GM19468 (cell line): ENCODE data around the gene ERGIC3.

Source experiments
- ATAC-seq: cut with Tn5 transposase; IDR thresholded peaks from one replicate; pipeline ENCODE4 v1.9.1; 2021; ENCODE audit warnings: mild to moderate bottlenecking, moderate library complexity, moderate number of reproducible peaks; ENCODE audit not compliant: unreplicated experiment; ENCODE audit errors: extremely low read depth

ERGIC3 gene

DNA sequence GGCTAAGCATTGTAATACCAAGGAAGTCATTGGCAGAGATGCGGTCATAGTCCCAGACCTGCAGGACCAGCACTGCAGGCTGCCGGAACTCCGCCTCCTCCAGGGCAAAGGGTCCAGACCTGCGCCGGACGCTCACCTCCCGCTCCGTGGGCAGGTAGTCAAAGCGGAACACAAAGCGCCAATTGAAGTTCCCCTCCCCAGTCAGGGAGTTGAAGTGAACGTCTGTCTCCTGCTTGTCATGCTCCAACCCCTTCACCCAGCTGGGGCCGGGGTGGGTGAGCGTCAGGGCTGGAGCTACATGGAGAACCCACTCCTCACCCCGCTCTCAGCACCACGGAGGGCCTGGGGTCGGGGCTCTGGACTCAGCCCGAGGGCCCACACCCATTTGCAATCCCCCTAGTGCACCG is 18.2 kb downstream of the ERGIC3 start:
- ATAC-seq, result no peak

DNA sequence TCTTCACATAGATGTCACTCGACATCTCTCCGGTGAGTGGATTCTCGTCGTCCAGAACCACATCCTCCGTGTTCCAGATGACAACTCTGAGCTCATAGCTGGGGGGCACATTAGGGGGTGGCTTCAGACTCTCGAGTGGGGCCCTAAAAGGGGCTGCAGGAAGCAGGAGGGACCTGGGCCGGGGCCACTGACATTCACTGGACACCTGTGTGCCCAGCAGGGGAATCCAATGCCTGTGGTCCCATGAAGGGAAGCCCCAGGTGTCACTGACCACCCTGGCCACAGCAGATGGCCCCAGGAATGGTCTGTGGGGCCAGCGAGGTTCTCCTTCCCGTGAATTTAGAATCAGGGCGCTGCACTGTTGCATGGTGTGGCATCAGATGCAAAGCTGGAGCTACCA is 18.7 kb downstream of the ERGIC3 start:
- ATAC-seq, result no peak

DNA sequence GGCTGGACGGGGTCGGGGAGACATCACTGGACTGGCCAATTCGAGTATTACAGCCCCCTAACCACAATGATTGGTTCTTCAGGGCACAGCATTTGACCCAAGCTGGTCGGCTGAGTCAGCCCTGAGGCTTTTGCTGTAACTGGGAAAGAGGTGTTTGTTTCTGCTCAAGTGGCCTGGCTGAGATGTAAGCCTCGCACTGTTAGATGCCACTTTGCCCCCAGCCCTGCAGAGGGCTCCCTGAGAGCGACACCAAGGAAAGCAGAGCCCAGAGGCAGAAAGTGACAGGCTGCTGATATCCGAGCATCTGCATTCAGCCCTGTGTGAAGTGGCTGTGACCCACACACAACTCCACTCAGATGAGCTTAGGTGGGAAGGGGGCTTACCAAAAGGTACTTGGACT is 19.4 kb downstream of the ERGIC3 start:
- ATAC-seq, result no peak

DNA sequence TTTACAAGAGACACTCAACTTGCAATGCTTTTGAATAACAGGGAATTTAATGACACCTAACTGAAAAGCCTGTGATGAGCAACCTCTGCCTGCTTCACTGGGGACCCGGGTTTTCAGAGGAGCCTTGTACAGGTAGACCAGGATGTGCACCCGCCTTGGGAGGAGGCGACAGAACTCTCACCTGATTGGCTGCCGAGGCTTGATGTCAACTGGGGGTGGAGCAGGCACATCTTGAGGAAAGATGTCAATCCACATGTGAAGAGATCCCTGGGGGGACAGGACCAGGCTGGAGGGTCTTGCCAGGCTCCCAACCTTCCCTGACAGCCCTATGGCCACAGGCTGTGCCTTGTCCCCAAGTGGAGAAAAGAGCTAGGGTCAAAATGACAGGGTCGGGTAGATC is 19.8 kb downstream of the ERGIC3 start:
- ATAC-seq, result no peak

DNA sequence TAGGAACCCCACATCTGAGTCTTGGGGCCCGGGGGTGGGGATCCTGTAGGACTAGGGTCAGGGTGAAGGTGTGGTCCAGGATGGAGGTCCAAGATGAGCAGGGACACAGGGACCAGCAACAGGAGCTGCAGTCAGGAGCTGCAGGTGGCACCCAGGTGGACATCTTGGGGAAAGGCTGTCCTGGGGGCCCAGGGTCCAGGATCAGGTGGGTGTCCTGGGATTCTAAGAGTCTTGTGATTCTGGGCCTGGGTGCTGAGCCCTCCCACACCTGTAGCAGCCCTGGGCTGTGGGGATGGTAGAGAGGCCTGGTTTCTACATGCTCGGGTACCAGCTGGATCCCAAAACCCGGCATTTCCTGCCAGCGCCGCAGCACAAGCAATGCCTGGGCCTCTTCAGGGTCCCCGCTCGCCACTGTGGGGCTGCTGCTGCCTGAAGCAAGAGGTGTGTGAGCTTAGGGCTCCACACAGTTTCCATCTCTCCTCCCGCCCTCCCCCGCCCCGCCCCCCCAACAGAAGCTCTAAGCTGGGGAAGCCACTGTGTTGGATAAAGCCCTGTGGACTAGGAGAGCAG is 20.7 kb downstream of the ERGIC3 start:
- no peak for ATAC-seq

DNA sequence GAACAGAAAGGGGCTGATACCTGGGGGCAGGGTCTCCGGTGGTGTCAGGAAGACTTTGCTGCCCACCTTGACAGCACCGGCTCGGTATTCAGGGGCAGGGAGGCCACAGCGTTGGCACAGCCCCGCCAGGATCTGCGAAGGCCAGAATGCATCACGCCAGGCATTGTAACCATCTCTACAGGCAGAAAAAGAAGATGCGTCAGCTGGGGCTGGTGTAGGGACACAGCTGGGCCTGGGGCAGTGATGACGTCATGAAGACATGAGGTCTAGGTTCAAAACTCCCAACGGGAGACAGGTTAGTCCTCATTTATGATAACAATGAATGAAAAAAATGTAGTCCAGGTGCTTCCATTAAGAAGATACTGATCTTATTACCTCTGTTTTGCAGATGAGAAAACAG is 22.0 kb downstream of the ERGIC3 start:
- no peak for ATAC-seq

DNA sequence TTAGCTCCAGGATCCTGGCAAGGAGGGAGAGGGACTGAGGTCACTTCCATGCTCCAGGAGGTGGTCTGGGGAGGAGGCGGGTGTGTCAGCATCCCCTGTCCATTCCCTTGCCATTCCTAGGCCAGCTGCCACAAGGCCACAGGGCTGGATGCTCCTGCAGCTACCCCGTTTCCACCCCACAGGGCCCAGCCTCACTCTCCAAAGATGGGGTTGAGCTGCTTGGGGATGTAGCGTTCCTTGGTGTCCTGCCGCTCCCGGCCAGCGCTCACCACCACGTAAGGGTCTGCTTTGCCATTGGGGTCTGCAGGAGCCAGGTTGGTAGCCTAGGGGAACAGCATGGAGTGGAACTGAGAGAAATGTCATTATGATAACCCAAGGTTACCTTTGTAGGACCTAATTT is 23.0 kb downstream of the ERGIC3 start:
- no peak for ATAC-seq

DNA sequence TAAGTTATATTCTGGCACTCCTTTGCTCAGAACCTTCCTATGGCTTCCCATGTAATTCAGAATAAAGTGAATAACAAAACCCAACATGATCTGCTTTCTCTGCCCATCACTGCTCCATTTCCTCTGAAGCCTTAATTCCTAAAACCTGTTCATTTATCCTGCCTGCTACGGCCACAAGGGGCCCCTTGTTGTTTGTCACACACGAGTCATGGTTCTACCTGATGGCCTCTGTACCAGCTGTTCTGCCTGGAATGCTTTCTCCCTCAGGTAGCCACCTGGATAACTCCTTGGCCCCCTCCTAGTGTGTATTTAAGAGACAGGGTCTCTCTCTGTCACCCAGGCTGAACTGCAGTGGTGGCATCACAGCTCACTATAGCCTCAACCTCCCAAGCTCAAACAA is 26.8 kb downstream of the ERGIC3 start:
- no peak for ATAC-seq

DNA sequence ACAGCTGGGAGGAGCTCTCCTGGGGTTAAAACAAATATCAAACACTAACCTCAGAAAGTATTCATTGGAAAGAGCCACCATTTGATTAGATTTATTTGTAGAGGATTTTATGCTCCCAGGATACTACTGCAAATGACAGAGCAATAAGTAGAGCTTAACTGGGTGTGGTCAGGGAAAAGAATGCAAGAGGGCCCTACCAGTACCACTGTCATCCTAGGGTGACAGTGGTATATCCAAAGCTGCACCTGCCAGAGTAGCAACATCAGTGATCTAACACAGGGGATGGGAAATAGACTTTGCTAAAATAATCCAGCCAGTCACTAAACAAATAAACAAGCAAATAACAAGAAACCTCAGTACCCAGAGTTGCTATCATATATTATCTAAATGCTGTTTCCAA is 29.7 kb downstream of the ERGIC3 start:
- ATAC-seq, result no peak

DNA sequence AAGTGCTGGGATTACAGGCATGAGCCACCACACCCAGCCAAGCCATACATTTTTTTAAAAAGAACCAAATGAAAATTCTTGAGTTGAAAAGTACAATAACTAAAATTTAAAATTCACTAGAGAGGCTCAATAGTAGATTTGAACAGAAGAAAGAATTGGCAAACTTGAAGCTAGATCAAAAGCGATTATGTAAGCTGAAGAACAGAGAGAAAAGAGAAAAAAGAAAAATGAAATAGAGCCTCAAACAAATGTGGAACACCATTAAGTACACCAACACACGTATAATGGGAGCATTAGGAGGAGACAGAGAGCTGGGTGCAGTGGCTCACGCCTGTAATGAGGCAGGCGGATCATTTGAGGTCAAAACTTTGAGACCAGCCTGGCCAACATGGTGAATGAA is 31.0 kb downstream of the ERGIC3 start:
- ATAC-seq, result no peak

DNA sequence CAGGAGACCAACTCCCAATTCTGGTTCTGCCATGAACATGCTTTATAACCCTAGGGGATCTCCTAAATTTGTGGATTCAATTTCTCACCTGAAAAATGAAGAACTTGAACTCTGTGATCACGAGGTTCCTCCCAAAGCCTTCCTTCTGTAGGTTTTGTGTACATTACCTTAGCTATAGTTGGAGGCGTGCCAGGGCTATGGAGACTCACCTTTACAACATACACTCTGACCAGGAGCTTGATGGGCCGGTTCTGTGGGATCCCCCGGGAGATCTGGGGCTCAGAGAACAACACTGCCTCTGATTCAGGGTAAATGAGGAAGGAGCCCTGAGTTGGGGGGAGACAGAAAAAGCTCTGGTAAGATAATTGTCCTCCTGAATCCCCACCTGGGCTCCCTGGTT is 34.1 kb downstream of the ERGIC3 start:
- no peak for ATAC-seq

DNA sequence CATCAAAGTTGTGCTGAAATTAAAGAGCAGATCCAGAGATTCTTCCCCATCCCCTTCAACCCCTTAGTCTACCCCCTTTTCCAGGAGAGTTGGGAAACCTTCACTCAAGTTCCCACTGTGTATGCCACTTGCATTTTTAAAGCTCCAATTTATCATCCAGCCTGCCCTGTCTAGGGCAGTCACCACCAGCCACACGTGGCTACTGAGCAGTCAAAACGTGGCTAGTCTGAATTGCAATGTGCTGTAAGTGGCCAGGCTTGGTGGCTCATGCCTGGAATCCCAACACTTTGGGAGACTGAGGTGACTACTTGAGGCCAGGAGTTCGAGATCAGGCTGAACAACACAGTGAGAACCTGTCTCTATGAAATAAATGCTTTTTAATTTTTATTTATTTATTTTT is 34.9 kb downstream of the ERGIC3 start:
- ATAC-seq, result no peak

DNA sequence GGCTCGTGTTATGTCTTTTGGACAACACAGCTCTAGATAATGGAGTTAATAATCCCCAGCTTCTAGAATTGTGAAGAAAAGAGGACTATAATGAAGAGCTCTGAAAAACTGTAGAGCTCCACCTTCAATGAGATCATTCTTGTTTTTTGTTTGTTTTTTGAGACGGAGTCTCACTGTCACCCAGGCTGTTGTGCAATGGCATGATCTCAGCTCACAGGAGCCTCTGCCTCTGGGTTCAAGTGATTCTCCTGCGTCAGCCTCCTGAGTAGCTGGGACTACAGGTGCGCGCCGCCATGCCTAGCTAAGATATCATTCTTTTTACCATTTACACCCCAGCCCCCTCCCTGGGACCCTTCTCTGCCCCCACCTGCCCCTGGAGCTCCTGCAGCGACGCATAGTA is 36.6 kb downstream of the ERGIC3 start:
- ATAC-seq, result no peak

DNA sequence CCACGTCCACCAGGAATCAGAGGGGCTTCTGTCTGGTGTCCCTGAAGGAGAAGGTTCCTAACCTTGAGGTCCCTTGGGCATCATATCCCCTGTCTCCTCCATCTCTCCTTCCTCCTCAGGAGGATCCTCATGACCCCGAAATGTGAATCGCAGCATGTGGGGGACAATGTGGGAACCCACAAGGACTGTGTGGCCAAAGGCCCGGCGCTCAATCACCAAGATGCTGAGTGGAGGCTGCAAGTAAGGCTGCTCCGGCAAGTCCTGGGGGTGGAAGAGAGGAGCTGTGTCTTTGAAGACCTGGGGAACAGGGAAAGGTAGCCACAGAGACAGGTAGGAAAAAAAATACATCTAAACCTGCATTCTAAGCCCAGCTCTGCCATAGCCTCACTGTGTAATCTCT is 37.3 kb downstream of the ERGIC3 start:
- no peak for ATAC-seq

DNA sequence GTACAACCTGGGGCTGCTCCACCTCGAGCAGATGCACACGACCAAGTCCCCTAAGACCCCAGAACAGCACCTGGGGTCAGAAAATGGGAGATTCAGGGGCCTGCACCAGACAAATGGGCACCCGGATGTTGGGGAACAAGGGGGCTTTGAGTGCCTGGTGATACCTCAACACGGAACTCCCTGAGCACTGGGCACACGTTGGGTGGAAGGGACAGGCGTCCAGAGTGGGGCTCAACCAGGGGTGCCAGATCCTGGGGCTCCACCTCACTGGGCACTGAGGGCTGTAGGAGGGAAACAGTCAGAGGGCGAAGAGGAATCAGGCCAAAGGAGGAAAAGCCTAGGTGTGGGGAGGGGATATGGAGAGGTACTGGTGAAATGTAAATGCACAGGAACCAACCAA is 40.3 kb downstream of the ERGIC3 start:
- no peak for ATAC-seq

DNA sequence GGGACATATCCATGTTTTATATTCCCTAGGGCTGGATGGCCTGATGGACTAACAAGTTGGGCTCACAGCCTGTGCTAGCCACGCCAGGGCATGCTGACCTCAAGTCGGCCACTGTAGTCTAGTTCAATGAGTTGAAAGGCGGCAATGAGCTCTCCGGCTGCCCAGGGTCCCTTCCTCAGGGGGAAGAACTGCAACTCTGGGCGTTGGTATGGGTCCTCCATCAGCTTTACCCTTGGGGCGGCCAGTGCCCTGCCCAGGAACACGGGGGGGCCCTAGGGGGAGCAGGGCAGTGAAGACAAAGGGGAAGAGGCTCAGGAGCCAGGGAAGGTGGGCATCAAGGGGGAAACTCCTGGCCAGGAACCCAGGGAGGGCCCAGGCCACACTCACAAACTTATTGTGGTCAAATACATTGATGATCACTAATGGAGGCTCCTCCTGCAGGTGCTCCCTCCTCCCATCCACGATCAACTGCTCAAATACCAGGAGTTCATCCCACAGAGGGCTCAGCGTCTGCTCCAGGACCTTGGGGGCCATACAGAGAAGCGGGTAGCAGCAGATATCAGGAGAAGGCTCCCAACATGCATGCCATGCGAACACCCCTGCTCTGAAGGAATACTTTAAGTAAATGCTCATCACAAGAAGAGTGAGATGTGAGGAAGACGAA is 41.0 kb downstream of the ERGIC3 start:
- ATAC-seq, result no peak

DNA sequence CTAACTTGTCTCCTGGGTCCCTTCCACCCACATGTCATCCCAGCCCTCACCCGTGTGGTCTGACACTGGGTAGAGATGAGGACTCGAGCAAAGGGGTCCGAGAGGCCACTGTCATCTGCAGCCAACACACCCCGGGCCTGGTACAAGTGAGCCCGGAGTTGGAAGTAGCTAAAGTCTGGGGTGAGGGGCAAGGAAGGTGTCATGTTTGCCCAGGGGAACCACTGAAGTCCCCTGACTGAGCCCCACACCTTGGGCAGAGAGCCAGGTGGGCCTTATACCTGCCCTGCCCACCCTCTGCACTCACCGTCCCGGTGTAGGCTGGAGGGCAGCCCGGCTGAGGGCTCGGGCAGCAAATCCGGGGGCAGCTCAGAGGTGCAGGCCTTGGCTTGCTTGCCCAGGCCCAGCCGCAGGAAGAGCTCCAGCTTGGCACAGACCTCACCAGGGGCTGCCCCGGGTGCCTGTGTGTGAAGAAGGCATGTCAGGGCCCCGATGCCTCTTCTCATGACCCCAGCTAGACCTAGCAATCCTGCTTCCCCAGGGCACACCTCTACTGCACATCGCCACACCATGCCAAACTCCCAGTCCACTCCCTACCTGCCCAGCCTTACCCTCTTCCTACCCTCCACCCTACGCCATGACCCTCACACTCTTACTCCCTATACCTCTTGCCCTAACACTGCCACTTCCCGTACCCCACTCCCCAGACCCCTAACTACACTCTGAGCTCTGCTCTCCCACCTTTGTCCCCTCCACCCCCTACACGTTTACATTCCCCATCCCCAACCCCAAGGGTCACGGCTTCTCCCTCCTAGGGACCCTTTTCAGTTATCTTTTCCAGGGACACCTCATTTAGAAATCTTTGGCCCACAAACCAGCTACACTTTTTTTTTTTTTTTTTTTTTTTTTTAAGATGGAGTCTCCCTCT is 42.0 kb downstream of the ERGIC3 start:
- ATAC-seq, result no peak

DNA sequence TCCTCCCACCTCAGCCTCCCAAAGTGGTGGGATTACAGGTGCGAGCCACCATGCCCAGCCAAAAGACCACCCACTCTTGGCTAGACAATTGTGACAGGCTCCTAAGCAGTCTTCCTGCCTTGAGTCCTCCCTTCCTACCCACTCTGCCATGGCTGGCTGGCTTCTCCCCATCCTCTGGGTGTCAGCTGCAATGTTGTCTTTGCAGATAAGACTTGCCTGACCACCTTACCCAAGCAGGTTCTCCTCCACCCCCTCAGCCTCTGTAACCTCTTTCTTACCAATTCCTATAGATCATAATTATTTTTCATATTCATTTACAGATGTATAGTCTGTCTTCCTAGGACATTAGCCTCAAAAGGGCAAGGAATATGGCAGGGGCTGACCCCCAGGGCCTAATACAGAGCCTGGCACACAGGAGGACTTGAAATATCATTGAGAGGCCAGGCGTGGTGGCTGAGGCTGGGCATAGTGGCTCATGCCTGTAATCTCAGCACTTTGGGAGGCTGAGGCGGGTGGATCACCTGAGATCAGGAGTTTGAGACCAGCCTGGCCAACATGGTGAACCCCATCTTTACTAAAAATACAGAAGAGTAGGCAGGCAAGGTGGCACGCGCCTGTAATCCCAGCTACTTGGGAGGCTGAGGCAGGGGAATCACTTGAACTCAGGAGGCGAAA is 45.0 kb downstream of the ERGIC3 start:
- no peak for ATAC-seq

DNA sequence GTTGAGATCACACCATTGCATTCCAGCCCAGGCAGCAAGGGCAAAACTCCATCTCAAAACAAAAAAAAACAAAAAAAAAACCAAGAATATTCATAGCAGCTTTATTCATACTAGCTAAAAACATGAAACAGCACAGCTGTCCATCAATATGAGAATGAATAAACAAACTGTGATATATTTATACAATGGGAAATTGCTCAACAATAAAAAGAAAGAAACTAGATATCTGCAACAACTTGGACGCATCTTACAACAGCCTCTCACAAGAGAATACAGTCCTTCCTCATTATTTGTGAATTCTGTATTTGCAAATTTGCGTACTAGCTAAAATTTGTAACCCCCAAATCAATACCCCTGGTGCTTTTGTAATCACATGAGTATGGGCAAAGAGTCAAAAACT is 45.6 kb downstream of the ERGIC3 start:
- no peak for ATAC-seq

DNA sequence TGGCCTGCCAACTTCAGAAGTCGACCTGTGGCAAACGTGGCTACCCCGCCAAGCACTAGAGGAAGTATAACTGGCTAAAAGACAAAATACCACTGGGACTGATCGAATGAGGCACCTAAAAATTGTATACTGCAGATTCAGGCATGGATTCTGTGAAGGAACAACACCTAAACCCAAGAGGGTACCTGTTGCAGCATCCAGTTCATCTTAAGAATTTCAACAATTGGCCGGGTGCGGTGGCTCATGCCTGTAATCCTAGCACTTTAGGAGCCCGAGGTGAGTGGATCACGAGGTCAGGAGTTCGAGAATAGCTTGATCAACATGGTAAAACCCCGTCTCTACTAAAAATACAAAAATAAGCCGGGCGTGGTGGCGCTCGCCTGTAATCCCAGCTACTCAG is 46.5 kb downstream of the ERGIC3 start:
- ATAC-seq, result no peak
